MCF 10A (cell line): ENCODE results near the gene KRT1. TPM values are rescaled to one million over a fixed set of nuclear protein-coding genes. Genes with fewer than 3 reads are reported as not detected.

Experiments used
- BruUV-seq: library from RNA; stranded (reverse); fragments of 400-500 nt; replicated peaks from 2 replicates; lab custom pipeline; 2021; lab: Mats Ljungman, UMichigan
- CTCF ChIA-PET: fragments of 300-600 bp; sonication (Branson Sonifier 250); formaldehyde crosslinking; extraction: SDS; loops from one replicate; lab custom pipeline; 2021; ENCODE audit warnings: antibody characterized with exemption, inconsistent platforms; lab: Yijun Ruan, JAX
- POLR2A ChIA-PET: fragments of 300-600, 350-650 bp; sonication (Branson Sonifier 250); formaldehyde crosslinking; extraction: SDS; loops from one replicate; lab custom pipeline; 2020; ENCODE audit warnings: antibody characterized with exemption, inconsistent platforms; lab: Yijun Ruan, JAX
- DNase-seq: peaks from one replicate; pipeline ENCODE4 v3.0.0-alpha.2; 2018; ENCODE audit not compliant: unreplicated experiment
- H3K27ac Mint-ChIP-seq: one replicate; pipeline ENCODE4 v1.8.0; 2022; ENCODE audit warnings: mild to moderate bottlenecking, low read depth, mixed read lengths; ENCODE audit not compliant: unreplicated experiment
- H3K27me3 Mint-ChIP-seq: one replicate; pipeline ENCODE4 v1.8.0; 2022; ENCODE audit warnings: mixed read lengths; ENCODE audit not compliant: insufficient read depth, unreplicated experiment
- H3K36me3 Mint-ChIP-seq: one replicate; pipeline ENCODE4 v1.8.0; 2022; ENCODE audit warnings: mild to moderate bottlenecking, moderate library complexity, mixed read lengths; ENCODE audit not compliant: insufficient read depth, unreplicated experiment
- H3K4me1 Mint-ChIP-seq: one replicate; pipeline ENCODE4 v1.8.0; 2022; ENCODE audit warnings: mixed read lengths; ENCODE audit not compliant: insufficient read depth, unreplicated experiment
- H3K4me3 Mint-ChIP-seq: one replicate; pipeline ENCODE4 v1.8.0; 2022; ENCODE audit warnings: mild to moderate bottlenecking, moderate library complexity, mixed read lengths; ENCODE audit not compliant: unreplicated experiment
- H3K9me3 Mint-ChIP-seq: one replicate; pipeline ENCODE4 v1.8.0; 2022; ENCODE audit warnings: mixed read lengths; ENCODE audit not compliant: unreplicated experiment
- CTCF ChIP-seq: fragments of 200-600 bp; IDR thresholded peaks from one replicate; pipeline ENCODE4 v1.8.0; 2022; ENCODE audit warnings: antibody characterized with exemption, mild to moderate bottlenecking; ENCODE audit not compliant: unreplicated experiment
- intact Hi-C: fragments of 100-400 bp; cut with micrococcal nuclease; formaldehyde crosslinking; loops from 2 replicates; pipeline ENCODE4 v1.14.1; 2022
- total RNA-seq: library from RNA; stranded (reverse); gene quantifications from 2 replicates; pipeline ENCODE4 v1.2.3, GENCODE V29; 2022

The KRT1 gene
- total RNA-seq, 1 experiment from 2014 or later = not detected

GRCh38 chr12:52644078-52644415 is 36.2 kb downstream of the KRT1 start:
- Mint-ChIP-seq H3K27ac (no peak overlapping the region), H3K9me3 (no peaks in the 10 kb centered on the region), H3K27me3 (peaks cover 44% of the 10 kb centered on the region), H3K4me1 (no peaks in the 10 kb centered on the region), H3K4me3 (no peak overlapping the region), H3K36me3 (no peaks in the 10 kb centered on the region)
- intact Hi-C loops = no loop called here
- DNase-seq = no peak
- CTCF ChIA-PET = no interaction called here
- no TSS peak for BruUV-seq
- POLR2A ChIA-PET = no interaction called here
- no peak for TF ChIP-seq CTCF

DNA sequence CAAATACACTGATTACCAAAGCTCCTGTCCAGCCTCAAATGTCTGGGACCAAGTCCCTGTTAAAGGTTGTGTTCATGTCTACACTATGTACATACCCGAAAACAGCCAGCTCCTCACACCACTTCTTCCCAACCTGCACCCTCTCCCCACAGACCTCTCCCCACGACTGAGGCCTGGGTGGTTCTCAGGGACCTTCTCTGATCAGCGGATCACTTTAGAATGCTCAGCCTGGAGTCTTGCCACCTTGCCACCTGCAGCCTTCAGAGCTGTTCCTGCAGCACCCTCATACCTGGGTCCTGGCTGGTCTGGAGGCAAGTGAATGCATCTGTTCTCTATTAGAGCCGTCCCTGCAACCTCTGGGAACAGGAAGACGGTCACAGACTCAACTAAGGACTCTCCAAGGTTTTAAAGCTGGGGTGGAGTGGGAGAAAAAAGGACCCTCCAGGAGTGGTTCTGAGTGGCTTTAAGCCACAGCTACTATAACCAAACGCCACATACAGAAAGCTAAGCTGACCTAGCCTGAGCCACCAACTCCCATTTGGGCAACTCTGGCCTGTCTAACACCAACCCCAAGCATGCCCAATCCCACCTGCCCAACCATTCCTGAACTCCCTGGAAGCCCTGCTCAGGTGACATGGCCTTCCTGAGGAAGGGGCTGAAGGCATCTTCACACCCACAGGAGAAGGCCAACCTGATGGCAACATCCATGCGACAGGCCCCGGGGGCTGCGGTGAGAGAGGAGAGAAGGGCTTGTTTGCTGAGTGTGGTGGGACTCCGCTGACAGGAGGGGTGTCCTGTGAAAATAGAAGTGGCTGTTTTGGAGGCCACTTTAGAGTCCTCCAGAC is 36.8 kb downstream of the KRT1 start:
- H3K27me3 Mint-ChIP-seq = peaks cover 50% of the 10 kb centered on the region

GRCh38 chr12:52641468-52641867 is 38.7 kb downstream of the KRT1 start:
- BruUV-seq = no TSS peak
- peaks cover 70% of the 10 kb centered on the region for H3K27me3 Mint-ChIP-seq
- H3K27ac Mint-ChIP-seq = no peak overlapping the region
- H3K36me3 Mint-ChIP-seq = no peaks in the 10 kb centered on the region
- intact Hi-C loops = no loop called here
- ChIA-PET POLR2A (no interaction called here), CTCF (interaction anchor here (1.1 kb wide), 1 partner anchor 237 kb away, joined by 4 read pairs; no protein-coding TSS in a partner anchor)
- TF ChIP-seq CTCF = no peak
- no peaks in the 10 kb centered on the region for H3K4me1 Mint-ChIP-seq
- no peak overlapping the region for H3K4me3 Mint-ChIP-seq
- H3K9me3 Mint-ChIP-seq = no peaks in the 10 kb centered on the region
- DNase-seq = no peak

More for the DNA sequence above, 36.8 kb downstream of the KRT1 start:
- Mint-ChIP-seq H3K27ac (no peak overlapping the region), H3K36me3 (no peaks in the 10 kb centered on the region), H3K9me3 (no peaks in the 10 kb centered on the region), H3K4me3 (no peak overlapping the region), H3K4me1 (no peaks in the 10 kb centered on the region)
- TF ChIP-seq CTCF = no peak
- DNase-seq = no peak
- CTCF ChIA-PET = interaction anchor here (0.7 kb wide), 1 partner anchor 12 kb away, joined by 7 read pairs; no protein-coding TSS in a partner anchor
- intact Hi-C loops = no loop called here
- POLR2A ChIA-PET = no interaction called here
- no TSS peak for BruUV-seq

DNA sequence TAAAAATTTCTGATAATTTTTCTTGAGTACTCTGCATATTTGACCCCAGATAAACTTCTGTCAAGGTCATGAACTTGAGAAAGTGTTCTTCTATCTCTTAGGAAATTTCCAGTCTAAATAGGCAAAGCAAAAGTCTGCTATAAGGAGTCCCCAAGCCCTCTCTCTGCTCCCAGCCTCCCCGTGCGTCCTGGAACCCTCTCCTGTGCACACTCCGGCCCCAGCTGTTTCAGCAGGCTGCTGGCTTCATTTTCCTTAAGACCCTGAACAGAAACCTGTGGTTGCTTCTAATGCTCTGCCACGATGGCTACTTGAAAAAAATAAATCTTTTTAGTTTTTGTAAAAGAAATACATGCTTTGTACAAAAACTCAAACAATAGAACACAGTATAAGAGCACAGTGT is 42.9 kb downstream of the KRT1 start:
- POLR2A ChIA-PET = no interaction called here
- Mint-ChIP-seq H3K4me1 (peaks cover 5% of the 10 kb centered on the region), H3K9me3 (no peaks in the 10 kb centered on the region), H3K27ac (no peak overlapping the region), H3K27me3 (peaks cover 72% of the 10 kb centered on the region), H3K4me3 (no peak overlapping the region), H3K36me3 (peaks cover 5% of the 10 kb centered on the region)
- DNase-seq = no peak
- intact Hi-C loops = no loop called here
- CTCF ChIA-PET = no interaction called here
- no peak for TF ChIP-seq CTCF
- BruUV-seq = no TSS peak
